ENCODE results near the gene SLC4A1. TPM values are rescaled to one million over a fixed set of nuclear protein-coding genes. Genes with fewer than 3 reads are reported as not detected.

The SLC4A1 gene
- total RNA-seq, 1 experiment from 2014 or later: not detected

GRCh38 chr17:44229090-44229489, 38.8 kb downstream of the SLC4A1 start (continued):
- TF ChIP-seq ARID4B (CRISPR knock-in tag; IDR thresholded peaks at IDR 0.05; ENCODE audit: borderline replicate concordance): no peak
- no peak for TF ChIP-seq OVOL2 (CRISPR knock-in tag; IDR thresholded peaks at IDR 0.05; ENCODE audit: borderline replicate concordance)
- no peak for TF ChIP-seq JAZF1 (CRISPR knock-in tag; IDR thresholded peaks at IDR 0.05)
- no peak for TF ChIP-seq TEAD4 (CRISPR knock-in tag; IDR thresholded peaks at IDR 0.05)

- Mint-ChIP-seq H3K4me3 (no peak overlapping the region), H3K36me3 (no peaks in the 10 kb centered on the region), H3K27me3 (ENCODE audit: low read depth) (no peaks in the 10 kb centered on the region), H3K27ac (no peak overlapping the region), H3K4me1 (peaks cover 7% of the 10 kb centered on the region), H3K9me3 (no peaks in the 10 kb centered on the region)
- CTCF ChIA-PET: interaction anchor here (2.1 to 2.9 kb wide), 2 partner anchors 13 to 103 kb away, joined by 9 to 15 read pairs; no protein-coding TSS in a partner anchor
- ATAC-seq: no peak
- POLR2A ChIA-PET: interaction anchor here (1.2 kb wide), 1 partner anchor 217 kb away, joined by 3 read pairs; no protein-coding TSS in a partner anchor
- DNase-seq (ENCODE audit: low spot score): no peak
- TF ChIP-seq PREB (CRISPR knock-in tag; IDR thresholded peaks at IDR 0.05; ENCODE audit: borderline replicate concordance) (no peak), KAT7 (CRISPR knock-in tag; IDR thresholded peaks at IDR 0.05; ENCODE audit: borderline replicate concordance) (no peak), ZNF263 (CRISPR knock-in tag; IDR thresholded peaks at IDR 0.05; ENCODE audit: low read depth) (no peak), MXD4 (CRISPR knock-in tag; IDR thresholded peaks at IDR 0.05; ENCODE audit: borderline replicate concordance) (no peak), ZNF425 (CRISPR knock-in tag; conservative IDR thresholded peaks at IDR 0.05) (no peak), ZNF281 (CRISPR knock-in tag; IDR thresholded peaks at IDR 0.05) (no peak), ATF6 (CRISPR knock-in tag; IDR thresholded peaks at IDR 0.05) (no peak), ERG (CRISPR knock-in tag; IDR thresholded peaks at IDR 0.05) (no peak), STAT6 (CRISPR knock-in tag; conservative IDR thresholded peaks at IDR 0.05; ENCODE audit: low read depth) (no peak), OVOL2 (CRISPR knock-in tag; IDR thresholded peaks at IDR 0.05; ENCODE audit: borderline replicate concordance) (no peak), ZMAT4 (CRISPR knock-in tag; IDR thresholded peaks at IDR 0.05) (no peak), GRHL2 (CRISPR knock-in tag; IDR thresholded peaks at IDR 0.05; ENCODE audit: insufficient replicate concordance, severe bottlenecking) (no peak), FOXJ3 (CRISPR knock-in tag; IDR thresholded peaks at IDR 0.05; ENCODE audit: borderline replicate concordance) (no peak), ZNF416 (CRISPR knock-in tag; IDR thresholded peaks at IDR 0.05) (no peak)
Observed at GRCh38 chr17:44223541-44224071, 44.3 kb downstream of the SLC4A1 start.
